ENCODE results near the gene RPA3. TPM values are rescaled to one million over a fixed set of nuclear protein-coding genes. Genes with fewer than 3 reads are reported as not detected.

RPA3 gene
- total RNA-seq, 3 donors from 2014 or later (not counting 1 experiment from before 2014, with no cell fraction given) = 14.2 to 25.9 (median 22.6) TPM

GRCh38 chr7:7675686-7676085 lies 42.7 kb downstream of the RPA3 start:
- no peak for DNase-seq
- H3K4me1 ChIP-seq (ENCODE audit: control insufficient read depth, insufficient read depth, low read length) = no peaks in the 10 kb centered on the region
- no peak for ATAC-seq
- peaks cover 19 to 25% of the 10 kb centered on the region in 2 donors for H3K4me1 Mint-ChIP-seq
- H3K4me3 ChIP-seq (ENCODE audit: low read length) = no peak overlapping the region
- H3K27ac Mint-ChIP-seq = peak overlapping the region in 1 of 2 donors; percentile 60
- H3K9me3 ChIP-seq (ENCODE audit: control insufficient read depth, insufficient read depth, low read length) = peaks cover 3% of the 10 kb centered on the region
- no peaks in the 10 kb centered on the region for H3K27me3 ChIP-seq (ENCODE audit: control insufficient read depth, insufficient read depth, low read length)
- no peaks in the 10 kb centered on the region for H3K36me3 Mint-ChIP-seq
- no peaks in the 10 kb centered on the region for H3K9me3 Mint-ChIP-seq
- H3K27me3 Mint-ChIP-seq (ENCODE audit: low read depth in 2 of 2) = no peaks in the 10 kb centered on the region
- WGBS (ENCODE audit: insufficient coverage) = 81% methylated on average over 6 of the region's 6 CpGs
- H3K4me3 Mint-ChIP-seq = no peak overlapping the region
- TF ChIP-seq, protein P1, sequence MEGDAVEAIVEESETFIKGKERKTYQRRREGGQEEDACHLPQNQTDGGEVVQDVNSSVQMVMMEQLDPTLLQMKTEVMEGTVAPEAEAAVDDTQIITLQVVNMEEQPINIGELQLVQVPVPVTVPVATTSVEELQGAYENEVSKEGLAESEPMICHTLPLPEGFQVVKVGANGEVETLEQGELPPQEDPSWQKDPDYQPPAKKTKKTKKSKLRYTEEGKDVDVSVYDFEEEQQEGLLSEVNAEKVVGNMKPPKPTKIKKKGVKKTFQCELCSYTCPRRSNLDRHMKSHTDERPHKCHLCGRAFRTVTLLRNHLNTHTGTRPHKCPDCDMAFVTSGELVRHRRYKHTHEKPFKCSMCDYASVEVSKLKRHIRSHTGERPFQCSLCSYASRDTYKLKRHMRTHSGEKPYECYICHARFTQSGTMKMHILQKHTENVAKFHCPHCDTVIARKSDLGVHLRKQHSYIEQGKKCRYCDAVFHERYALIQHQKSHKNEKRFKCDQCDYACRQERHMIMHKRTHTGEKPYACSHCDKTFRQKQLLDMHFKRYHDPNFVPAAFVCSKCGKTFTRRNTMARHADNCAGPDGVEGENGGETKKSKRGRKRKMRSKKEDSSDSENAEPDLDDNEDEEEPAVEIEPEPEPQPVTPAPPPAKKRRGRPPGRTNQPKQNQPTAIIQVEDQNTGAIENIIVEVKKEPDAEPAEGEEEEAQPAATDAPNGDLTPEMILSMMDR (IDR thresholded peaks at IDR 0.05) = no peak
- H3K36me3 ChIP-seq (ENCODE audit: control insufficient read depth, insufficient read depth, low read length) = no peaks in the 10 kb centered on the region
- no peak overlapping the region for H3K27ac ChIP-seq (ENCODE audit: low read length)
- intact Hi-C loops (cut with micrococcal nuclease) = no loop called here

DNA sequence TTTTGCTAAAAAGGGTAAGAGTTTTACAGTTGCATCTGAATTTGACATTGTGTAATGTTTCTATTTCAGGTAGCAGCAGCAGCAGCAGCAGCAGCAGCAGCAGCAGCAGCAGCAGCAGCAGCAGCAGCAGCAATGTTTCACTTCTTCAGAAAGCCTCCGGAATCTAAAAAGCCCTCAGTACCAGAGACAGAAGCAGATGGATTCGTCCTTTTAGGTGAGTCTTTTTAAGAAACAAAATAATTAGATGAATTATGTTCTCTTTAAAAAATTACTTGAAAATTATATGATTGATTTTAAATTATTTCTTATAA lies 45.2 kb downstream of the RPA3 start:
- ATAC-seq = no peak
- H3K4me3 ChIP-seq (ENCODE audit: low read length) = no peak overlapping the region
- H3K9me3 Mint-ChIP-seq = no peaks in the 10 kb centered on the region
- DNase-seq = no peak
- 100% methylated on average over 1 of the region's 2 CpGs for WGBS (ENCODE audit: insufficient coverage)
- no peaks in the 10 kb centered on the region for H3K36me3 Mint-ChIP-seq
- no peak overlapping the region for H3K27ac ChIP-seq (ENCODE audit: low read length)
- H3K27ac Mint-ChIP-seq = no peak overlapping the region
- H3K27me3 ChIP-seq (ENCODE audit: control insufficient read depth, insufficient read depth, low read length) = no peaks in the 10 kb centered on the region
- H3K4me1 Mint-ChIP-seq = peaks cover 8 to 25% of the 10 kb centered on the region in 2 donors
- intact Hi-C loops (cut with micrococcal nuclease) = no loop called here
- H3K27me3 Mint-ChIP-seq (ENCODE audit: low read depth in 2 of 2) = no peaks in the 10 kb centered on the region
- TF ChIP-seq, protein P1 (IDR thresholded peaks at IDR 0.05) = no peak
- no peaks in the 10 kb centered on the region for H3K4me1 ChIP-seq (ENCODE audit: control insufficient read depth, insufficient read depth, low read length)
- H3K9me3 ChIP-seq (ENCODE audit: control insufficient read depth, insufficient read depth, low read length) = peaks cover 3% of the 10 kb centered on the region
- no peaks in the 10 kb centered on the region for H3K36me3 ChIP-seq (ENCODE audit: control insufficient read depth, insufficient read depth, low read length)
- no peak overlapping the region for H3K4me3 Mint-ChIP-seq

DNA sequence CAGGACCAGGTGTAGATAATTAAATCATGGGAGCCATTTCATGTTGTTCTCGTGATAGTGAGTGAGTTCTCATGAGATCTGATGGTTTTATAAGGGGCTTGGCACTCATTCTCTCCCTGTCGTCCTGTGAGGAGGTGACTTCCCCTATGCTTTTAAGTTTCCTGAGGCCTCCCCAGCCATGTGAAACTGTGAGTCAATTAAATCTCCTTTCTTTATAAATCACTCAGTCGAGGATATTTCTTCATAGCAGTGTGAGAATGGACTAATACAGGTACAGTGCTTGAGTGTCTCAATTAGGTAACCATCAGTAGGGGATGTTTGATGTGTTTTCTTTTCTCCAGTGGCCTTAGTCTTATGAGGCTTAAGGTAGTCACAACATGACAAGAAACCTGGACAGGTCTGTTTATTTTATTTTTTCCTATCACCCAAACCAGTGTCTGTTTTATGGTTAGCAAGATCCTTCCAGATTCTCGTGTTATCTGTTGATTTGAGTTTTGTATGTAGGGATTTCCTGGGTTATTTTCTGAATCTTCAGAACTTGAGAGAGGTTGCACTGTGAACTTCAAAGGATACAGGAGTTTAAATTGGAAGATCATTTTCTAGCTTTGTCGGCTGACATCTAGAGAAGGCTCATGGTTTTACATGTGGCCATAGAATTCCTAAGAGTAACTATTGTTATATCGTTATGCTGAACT lies 45.7 kb downstream of the RPA3 start:
- H3K9me3 Mint-ChIP-seq = no peaks in the 10 kb centered on the region
- Histone ChIP-seq H3K27ac (ENCODE audit: low read length) (no peak overlapping the region), H3K4me1 (ENCODE audit: control insufficient read depth, insufficient read depth, low read length) (no peaks in the 10 kb centered on the region), H3K27me3 (ENCODE audit: control insufficient read depth, insufficient read depth, low read length) (no peaks in the 10 kb centered on the region), H3K4me3 (ENCODE audit: low read length) (no peak overlapping the region), H3K9me3 (ENCODE audit: control insufficient read depth, insufficient read depth, low read length) (peaks cover under 1% of the 10 kb centered on the region), H3K36me3 (ENCODE audit: control insufficient read depth, insufficient read depth, low read length) (no peaks in the 10 kb centered on the region)
- DNase-seq (no peak), ATAC-seq (no peak)
- no peak overlapping the region for H3K4me3 Mint-ChIP-seq
- H3K27ac Mint-ChIP-seq = no peak overlapping the region
- H3K4me1 Mint-ChIP-seq = peaks cover 8 to 25% of the 10 kb centered on the region in 2 donors
- intact Hi-C loops (cut with micrococcal nuclease) = no loop called here
- no peaks in the 10 kb centered on the region for H3K27me3 Mint-ChIP-seq (ENCODE audit: low read depth in 2 of 2)
- 78% methylated on average over 6 of the region's 6 CpGs for WGBS (ENCODE audit: insufficient coverage)
- TF ChIP-seq, protein P1 (IDR thresholded peaks at IDR 0.05) = no peak
- no peaks in the 10 kb centered on the region for H3K36me3 Mint-ChIP-seq

- no peaks in the 10 kb centered on the region for H3K27me3 Mint-ChIP-seq (ENCODE audit: low read depth in 2 of 2)
- WGBS (ENCODE audit: insufficient coverage) = 80% methylated on average over 1 of the region's 3 CpGs
- Histone ChIP-seq H3K4me1 (ENCODE audit: control insufficient read depth, insufficient read depth, low read length) (no peaks in the 10 kb centered on the region), H3K27ac (ENCODE audit: low read length) (no peak overlapping the region), H3K9me3 (ENCODE audit: control insufficient read depth, insufficient read depth, low read length) (no peaks in the 10 kb centered on the region), H3K27me3 (ENCODE audit: control insufficient read depth, insufficient read depth, low read length) (no peaks in the 10 kb centered on the region), H3K36me3 (ENCODE audit: control insufficient read depth, insufficient read depth, low read length) (no peaks in the 10 kb centered on the region), H3K4me3 (ENCODE audit: low read length) (no peak overlapping the region)
- H3K27ac Mint-ChIP-seq = no peak overlapping the region
- no peaks in the 10 kb centered on the region for H3K9me3 Mint-ChIP-seq
- no peak overlapping the region for H3K4me3 Mint-ChIP-seq
- DNase-seq (no peak), ATAC-seq (no peak)
- intact Hi-C loops (cut with micrococcal nuclease) = no loop called here
- H3K4me1 Mint-ChIP-seq = peaks cover 8 to 25% of the 10 kb centered on the region in 2 donors
- TF ChIP-seq, protein P1 (IDR thresholded peaks at IDR 0.05) = no peak
- H3K36me3 Mint-ChIP-seq = no peaks in the 10 kb centered on the region
Measured at GRCh38 chr7:7671361-7671760, 47.0 kb downstream of the RPA3 start.
